SU-DHL-6 (cell line): ENCODE results near the gene BASP1.
A peak's percentile ranks its signal among the peaks of the same experiment; 100 is the strongest.

ENCODE experiments used
- H2AFZ ChIP-seq: fragments of 200-600 bp; sonication (generic); 2 replicates; pipeline ENCODE4 v1.6.1; 2014; ENCODE audit warnings: low read depth, mild to moderate bottlenecking, moderate library complexity, mixed read lengths, antibody characterized with exemption, low read length; ENCODE audit not compliant: severe bottlenecking
- H3F3A ChIP-seq: fragments of 200-600 bp; shearing (Covaris generic); 2 replicates; pipeline ENCODE4 v1.6.0; 2016; ENCODE audit warnings: antibody characterized with exemption, mild to moderate bottlenecking; ENCODE audit not compliant: insufficient read depth
- H3K27ac ChIP-seq: fragments of 200-600 bp; sonication (generic); 2 replicates; pipeline ENCODE4 v1.5.1; 2016; ENCODE audit warnings: low read depth, mild to moderate bottlenecking, low read length, moderate library complexity, mixed read lengths
- H3K27me3 ChIP-seq: fragments of 200-600 bp; sonication (generic), shearing (Covaris generic); 2 replicates; pipeline ENCODE4 v1.6.0; 2014; ENCODE audit warnings: mild to moderate bottlenecking, low read length
- H3K36me3 ChIP-seq: fragments of 200-600 bp; sonication (generic); 2 replicates; pipeline ENCODE4 v1.6.1; 2014; ENCODE audit warnings: mild to moderate bottlenecking, low read length, mixed read lengths
- H3K4me2 ChIP-seq: fragments of 300-600, 200-600 bp; shearing (Covaris generic), sonication (generic); 2 replicates; pipeline ENCODE4 v1.6.0; 2014; ENCODE audit warnings: low read length, low read depth, mild to moderate bottlenecking; ENCODE audit not compliant: poor library complexity, severe bottlenecking
- H3K4me3 ChIP-seq: fragments of 200-600 bp; sonication (generic); 2 replicates; pipeline ENCODE4 v1.5.1; 2014; ENCODE audit warnings: antibody characterized with exemption, low read length, mild to moderate bottlenecking, mixed read lengths; ENCODE audit not compliant: insufficient read depth, poor library complexity, severe bottlenecking
- H3K79me2 ChIP-seq: fragments of 200-600 bp; sonication (generic); 2 replicates; pipeline ENCODE4 v1.6.1; 2014; ENCODE audit warnings: mild to moderate bottlenecking, low read length, moderate library complexity; ENCODE audit not compliant: insufficient read depth
- H3K9ac ChIP-seq: fragments of 200-600 bp; sonication (generic); 2 replicates; pipeline ENCODE4 v1.7.0; 2014; ENCODE audit warnings: mild to moderate bottlenecking, low read length
- H3K9me2 ChIP-seq: fragments of 200-600 bp; sonication (generic); replicated peaks from 2 replicates; pipeline ENCODE4 v1.6.1; 2014; ENCODE audit warnings: low read length; ENCODE audit not compliant: insufficient read depth
- H3K9me3 ChIP-seq: fragments of 200-600 bp; sonication (generic); 2 replicates; pipeline ENCODE4 v1.6.1; 2014; ENCODE audit warnings: low read length, mixed read lengths; ENCODE audit not compliant: insufficient read depth
- H4K20me1 ChIP-seq: fragments of 200-600 bp; sonication (generic); 2 replicates; pipeline ENCODE4 v1.6.1; 2014; ENCODE audit warnings: low read depth, mild to moderate bottlenecking, antibody characterized with exemption, low read length, moderate library complexity, mixed read lengths
- CTCF ChIP-seq: fragments of 200-600 bp; sonication (generic); IDR thresholded peaks from one replicate; pipeline ENCODE4 v1.5.1; 2017; ENCODE audit warnings: antibody characterized with exemption, mild to moderate bottlenecking, low read length, moderate library complexity; ENCODE audit not compliant: insufficient read depth, poor library complexity, severe bottlenecking
- EZH2phosphoT487 ChIP-seq: fragments of 200-600 bp; sonication (generic), shearing (Covaris generic); conservative IDR thresholded peaks from 2 replicates; pipeline ENCODE4 v1.6.1; 2018; ENCODE audit warnings: mild to moderate bottlenecking, antibody characterized with exemption, low read length, moderate library complexity, mixed read lengths

Gene BASP1

GRCh38 chr5:17314907-17315471 lies 97.6 kb downstream of the BASP1 start:
- Histone ChIP-seq H3K9ac (peak overlapping the region; percentile 64), H3K27ac (peak overlapping the region; percentile 98)

GRCh38 chr5:17315710-17316221 lies 98.3 kb downstream of the BASP1 start:
- H3K27me3 ChIP-seq = no peaks in the 10 kb centered on the region
- no peaks in the 10 kb centered on the region for H3K79me2 ChIP-seq
- peaks cover 52% of the 10 kb centered on the region for H3F3A ChIP-seq
- no peak overlapping the region for H3K4me3 ChIP-seq
- TF ChIP-seq CTCF (no peak), EZH2phosphoT487 (no peak)
- H4K20me1 ChIP-seq = no peaks in the 10 kb centered on the region
- no peaks in the 10 kb centered on the region for H3K36me3 ChIP-seq
- no peaks in the 10 kb centered on the region for H3K9me2 ChIP-seq
- no peaks in the 10 kb centered on the region for H3K9me3 ChIP-seq
- peak overlapping the region; percentile 64 for H3K9ac ChIP-seq
- peak overlapping the region; percentile 98 for H3K27ac ChIP-seq
- H2AFZ ChIP-seq = peak overlapping the region; percentile 10
- peak overlapping the region; percentile 89 for H3K4me2 ChIP-seq

More at GRCh38 chr5:17314907-17315471, 97.6 kb downstream of the BASP1 start:
- no peaks in the 10 kb centered on the region for H4K20me1 ChIP-seq
- H3K4me2 ChIP-seq = peak overlapping the region; percentile 89
- no peaks in the 10 kb centered on the region for H3K9me2 ChIP-seq
- H3K27me3 ChIP-seq = no peaks in the 10 kb centered on the region
- H2AFZ ChIP-seq = peak overlapping the region; percentile 10
- H3K4me3 ChIP-seq = peak overlapping the region; percentile 6
- no peaks in the 10 kb centered on the region for H3K9me3 ChIP-seq
- H3K36me3 ChIP-seq = no peaks in the 10 kb centered on the region
- TF ChIP-seq EZH2phosphoT487 (no peak), CTCF (no peak)
- no peaks in the 10 kb centered on the region for H3K79me2 ChIP-seq
- H3F3A ChIP-seq = peaks cover 49% of the 10 kb centered on the region

- Histone ChIP-seq H3K9me2 (no peaks in the 10 kb centered on the region), H3K27ac (peak overlapping the region; percentile 98), H4K20me1 (no peaks in the 10 kb centered on the region), H3K4me3 (peak overlapping the region; percentile 50), H2AFZ (peak overlapping the region; percentile 23), H3K9me3 (no peaks in the 10 kb centered on the region), H3F3A (peaks cover 52% of the 10 kb centered on the region), H3K4me2 (peak overlapping the region; percentile 89), H3K79me2 (no peaks in the 10 kb centered on the region), H3K36me3 (no peaks in the 10 kb centered on the region), H3K9ac (peak overlapping the region; percentile 64), H3K27me3 (no peaks in the 10 kb centered on the region)
- TF ChIP-seq EZH2phosphoT487 (no peak), CTCF (no peak)
These were observed 99.6 kb downstream of the BASP1 start for GRCh38 chr5:17316970-17317459.
